Lower lobe of right lung (tissue), 2 donors: ENCODE measurements around the gene SCAP. TPM values are rescaled to one million over a fixed set of nuclear protein-coding genes. Genes with fewer than 3 reads are reported as not detected.
"Not testable (repeated sequence)": the region's sequence is repeated elsewhere in the genome, so short reads cannot be mapped to it uniquely, and the experiment has no call there.

Source experiments
- ATAC-seq, 2 donors: fragments of 200-7000 bp; cut with Tn5 transposase; one replicate each; pipeline ENCODE4 v1.9.1; 2020 to 2022; ENCODE audit warnings: mild to moderate bottlenecking in 2 of 2, moderate library complexity in 2 of 2
- DNase-seq: peaks from one replicate; pipeline ENCODE4 v3.0.0-alpha.2; 2020
- H3K27ac ChIP-seq: fragments of 200-600 bp; one replicate; pipeline ENCODE4 v1.8.0; 2022
- H3K27me3 ChIP-seq: fragments of 200-600 bp; one replicate; pipeline ENCODE4 v1.8.0; 2022; ENCODE audit warnings: low read depth
- H3K36me3 ChIP-seq: fragments of 200-600 bp; one replicate; pipeline ENCODE4 v1.8.0; 2022; ENCODE audit warnings: mild to moderate bottlenecking
- H3K4me1 ChIP-seq: fragments of 200-600 bp; one replicate; pipeline ENCODE4 v1.8.0; 2022
- H3K4me3 ChIP-seq: fragments of 200-600 bp; one replicate; pipeline ENCODE4 v1.8.0; 2022; ENCODE audit warnings: mild to moderate bottlenecking
- H3K9me3 ChIP-seq: fragments of 200-600 bp; one replicate; pipeline ENCODE4 v1.8.0; 2022
- intact Hi-C: fragments of 100-400 bp; cut with DNase I; formaldehyde crosslinking; loops from one replicate; pipeline ENCODE4 v1.11.0; 2022
- total RNA-seq: library from RNA; stranded (reverse); fragmentation: NEBNext Ultra II Directional; extraction: Animal tissue kit (Norgen Biotek cat#: 25700); gene quantifications from one replicate; pipeline ENCODE4 v1.2.1, GENCODE V29; 2021
- TF ChIP-seq, protein P1 (sequence below): fragments of 200-600 bp; IDR thresholded peaks from one replicate; pipeline ENCODE4 v1.8.0; 2022; ENCODE audit warnings: antibody characterized with exemption, mild to moderate bottlenecking
- donor health status: DM: no; HTN: yes; CAD: no; lungs with severe emphysema.

Gene SCAP
- total RNA-seq, 1 donor from 2014 or later: 61.3 TPM

DNA sequence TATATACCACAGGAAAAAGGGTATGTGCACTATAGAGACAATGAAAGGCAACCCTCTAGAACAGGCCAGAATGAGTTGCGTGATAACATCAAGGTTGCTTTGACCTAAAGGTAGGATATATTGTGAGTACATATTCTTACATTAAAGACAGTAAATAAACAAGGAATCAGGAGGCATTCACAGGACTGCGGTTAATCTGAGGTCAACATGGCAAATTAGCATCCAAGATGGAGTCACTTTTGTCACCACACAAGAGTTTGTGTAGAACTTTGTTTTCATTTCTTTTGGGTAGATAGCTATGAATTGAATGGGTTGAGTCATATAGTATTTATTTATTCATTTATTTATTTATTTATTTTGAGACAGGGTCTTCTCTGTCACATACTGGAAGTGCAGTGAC lies 11.5 kb upstream of the SCAP start:
- no peak for DNase-seq
- TF ChIP-seq, protein P1, sequence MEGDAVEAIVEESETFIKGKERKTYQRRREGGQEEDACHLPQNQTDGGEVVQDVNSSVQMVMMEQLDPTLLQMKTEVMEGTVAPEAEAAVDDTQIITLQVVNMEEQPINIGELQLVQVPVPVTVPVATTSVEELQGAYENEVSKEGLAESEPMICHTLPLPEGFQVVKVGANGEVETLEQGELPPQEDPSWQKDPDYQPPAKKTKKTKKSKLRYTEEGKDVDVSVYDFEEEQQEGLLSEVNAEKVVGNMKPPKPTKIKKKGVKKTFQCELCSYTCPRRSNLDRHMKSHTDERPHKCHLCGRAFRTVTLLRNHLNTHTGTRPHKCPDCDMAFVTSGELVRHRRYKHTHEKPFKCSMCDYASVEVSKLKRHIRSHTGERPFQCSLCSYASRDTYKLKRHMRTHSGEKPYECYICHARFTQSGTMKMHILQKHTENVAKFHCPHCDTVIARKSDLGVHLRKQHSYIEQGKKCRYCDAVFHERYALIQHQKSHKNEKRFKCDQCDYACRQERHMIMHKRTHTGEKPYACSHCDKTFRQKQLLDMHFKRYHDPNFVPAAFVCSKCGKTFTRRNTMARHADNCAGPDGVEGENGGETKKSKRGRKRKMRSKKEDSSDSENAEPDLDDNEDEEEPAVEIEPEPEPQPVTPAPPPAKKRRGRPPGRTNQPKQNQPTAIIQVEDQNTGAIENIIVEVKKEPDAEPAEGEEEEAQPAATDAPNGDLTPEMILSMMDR: no peak
- intact Hi-C loops: no loop called here
- Histone ChIP-seq H3K9me3 (no peaks in the 10 kb centered on the region), H3K36me3 (peaks cover 8% of the 10 kb centered on the region), H3K4me1 (no peaks in the 10 kb centered on the region), H3K27ac (no peak overlapping the region), H3K27me3 (no peaks in the 10 kb centered on the region), H3K4me3 (no peak overlapping the region)
- no peak for ATAC-seq

DNA sequence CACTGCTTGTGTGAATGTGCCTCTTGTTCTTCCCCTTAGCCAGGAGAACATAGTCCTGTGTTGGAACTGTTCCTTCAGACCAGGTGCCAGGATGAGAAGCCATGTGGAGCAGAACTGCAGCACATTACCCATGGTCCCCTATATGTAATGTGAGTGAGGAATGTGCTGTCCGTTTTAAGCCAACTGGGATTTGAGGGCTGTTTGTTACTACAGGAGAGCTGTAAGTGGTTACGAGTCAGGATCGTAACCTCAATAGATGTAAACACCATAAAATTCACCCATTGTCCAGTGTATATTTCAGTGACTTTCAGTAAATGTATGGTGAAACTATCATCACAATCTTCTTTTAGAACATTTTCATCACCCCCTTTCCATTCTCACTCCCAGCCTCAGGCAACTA lies 10.1 kb upstream of the SCAP start:
- Histone ChIP-seq H3K4me1 (no peaks in the 10 kb centered on the region), H3K36me3 (peaks cover 8% of the 10 kb centered on the region), H3K27me3 (no peaks in the 10 kb centered on the region), H3K27ac (no peak overlapping the region), H3K4me3 (no peak overlapping the region), H3K9me3 (no peaks in the 10 kb centered on the region)
- DNase-seq: no peak
- intact Hi-C loops: no loop called here
- ATAC-seq: no peak
- TF ChIP-seq, protein P1: no peak

DNA sequence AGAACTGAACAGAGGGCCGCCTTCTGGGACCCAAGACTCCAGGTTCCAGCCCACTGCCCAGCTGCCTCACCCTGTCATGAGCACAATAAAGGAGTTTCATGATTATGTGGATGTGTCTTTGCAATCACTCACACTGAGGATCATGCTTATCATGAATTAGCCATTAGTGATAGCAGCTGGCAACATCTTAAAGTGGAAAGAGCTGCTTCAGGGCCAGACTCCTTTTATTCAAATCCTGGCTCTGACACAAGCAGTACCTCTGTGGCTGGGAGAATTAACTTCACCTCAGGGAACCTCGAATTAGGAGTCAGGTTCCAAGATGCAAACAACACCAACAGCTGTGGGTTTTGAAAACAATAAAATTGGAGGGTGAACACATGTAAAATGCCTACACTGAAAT lies 6.6 kb upstream of the SCAP start:
- Histone ChIP-seq H3K4me1 (no peaks in the 10 kb centered on the region), H3K9me3 (no peaks in the 10 kb centered on the region), H3K27ac (no peak overlapping the region), H3K27me3 (no peaks in the 10 kb centered on the region), H3K4me3 (no peak overlapping the region), H3K36me3 (peaks cover 5% of the 10 kb centered on the region)
- TF ChIP-seq, protein P1: no peak
- DNase-seq: no peak
- intact Hi-C loops: no loop called here
- no peak for ATAC-seq

DNA sequence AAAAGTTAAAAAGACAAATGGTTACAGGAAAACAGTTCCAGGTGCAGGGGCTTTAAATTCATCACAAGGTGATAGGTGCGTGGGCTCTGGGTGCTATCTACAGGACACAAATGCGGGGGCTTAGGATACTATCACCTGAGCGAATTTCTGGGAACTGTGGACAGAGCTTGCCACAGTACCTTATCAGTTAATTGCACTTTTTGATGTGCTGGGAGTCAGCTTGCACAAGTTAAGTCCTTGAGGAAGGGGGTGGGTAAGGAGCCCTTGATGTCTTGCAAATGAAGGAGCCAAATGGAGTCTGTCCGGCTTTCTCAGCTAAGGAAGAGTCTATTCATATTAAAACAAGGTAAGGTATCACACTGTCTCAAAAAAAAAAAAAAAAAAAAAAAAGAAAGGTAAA lies 6.0 kb upstream of the SCAP start:
- H3K4me1 ChIP-seq, ATAC-seq, H3K9me3 ChIP-seq, intact Hi-C loops, H3K36me3 ChIP-seq, DNase-seq, H3K4me3 ChIP-seq, H3K27ac ChIP-seq, H3K27me3 ChIP-seq: not testable (repeated sequence)

DNA sequence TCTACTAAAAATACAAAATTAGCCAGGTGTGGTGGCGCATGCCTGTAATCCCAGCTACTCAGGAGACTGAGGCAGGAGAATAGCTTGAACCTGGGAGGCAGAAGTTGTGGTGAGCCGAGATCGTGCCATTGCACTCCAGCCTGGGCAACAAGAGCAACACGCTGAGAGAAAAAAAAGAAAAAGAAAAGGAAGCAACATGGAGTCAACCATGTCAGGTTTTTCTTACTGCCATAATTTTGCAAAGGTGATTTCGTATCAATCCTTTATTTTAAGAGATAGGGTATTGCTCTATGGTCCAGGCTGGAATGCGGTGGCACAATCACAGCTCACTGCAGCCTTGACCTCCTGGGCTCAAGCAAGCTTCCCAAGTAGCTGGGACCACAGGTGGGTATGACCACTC lies 4.5 kb upstream of the SCAP start:
- H3K4me3 ChIP-seq, H3K27ac ChIP-seq, H3K27me3 ChIP-seq, ATAC-seq, H3K36me3 ChIP-seq, DNase-seq, H3K9me3 ChIP-seq, intact Hi-C loops: not testable (repeated sequence)
- peaks cover 11% of the 10 kb centered on the region for H3K4me1 ChIP-seq

DNA sequence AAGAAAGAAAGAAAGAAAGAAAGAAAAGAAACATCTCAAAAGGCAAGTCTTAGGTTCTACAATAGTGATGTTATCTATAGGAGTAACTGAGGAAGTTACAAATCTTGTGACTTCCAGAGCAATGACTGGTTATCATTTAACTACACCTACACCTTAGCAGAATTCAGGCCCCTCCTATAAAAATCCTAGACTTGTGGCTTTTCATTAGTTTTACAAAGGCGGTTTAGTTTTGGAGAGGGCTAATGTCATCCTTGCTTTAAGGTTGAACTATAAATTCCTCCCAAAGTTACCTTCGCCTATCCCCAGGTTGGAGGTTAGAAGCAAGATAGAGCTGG lies 4.1 kb upstream of the SCAP start:
- DNase-seq (no peak), ATAC-seq (no peak)
- no peaks in the 10 kb centered on the region for H3K9me3 ChIP-seq
- no peak overlapping the region for H3K27ac ChIP-seq
- H3K4me3 ChIP-seq: no peak overlapping the region
- H3K36me3 ChIP-seq: no peaks in the 10 kb centered on the region
- intact Hi-C loops: no loop called here
- no peaks in the 10 kb centered on the region for H3K27me3 ChIP-seq
- TF ChIP-seq, protein P1: no peak
- H3K4me1 ChIP-seq: peaks cover 14% of the 10 kb centered on the region

DNA sequence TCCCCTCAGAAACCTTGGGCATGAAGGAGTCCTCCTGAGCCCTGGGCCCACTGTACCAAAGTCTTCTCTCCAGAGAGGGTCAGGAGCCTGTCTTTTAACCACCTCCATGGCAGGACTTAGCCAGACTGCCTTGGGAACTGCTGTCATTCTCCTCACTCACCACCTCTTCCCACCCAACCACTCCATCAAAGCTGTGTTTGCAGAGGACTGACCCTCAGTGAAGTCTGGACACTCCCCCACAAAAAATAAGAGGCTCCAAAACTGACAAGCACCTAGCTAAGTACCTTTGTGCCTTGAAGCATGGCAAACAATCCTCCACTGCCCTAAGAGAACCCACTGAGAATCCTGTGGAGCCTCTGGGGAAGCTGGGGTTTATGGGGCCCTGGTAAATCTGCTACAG lies 2.3 kb upstream of the SCAP start:
- Histone ChIP-seq H3K4me1 (peaks cover 27% of the 10 kb centered on the region), H3K27me3 (no peaks in the 10 kb centered on the region), H3K9me3 (no peaks in the 10 kb centered on the region), H3K27ac (no peak overlapping the region), H3K4me3 (no peak overlapping the region), H3K36me3 (no peaks in the 10 kb centered on the region)
- no peak for ATAC-seq
- DNase-seq: no peak
- intact Hi-C loops: no loop called here
- TF ChIP-seq, protein P1: no peak
